Adrenal gland (tissue), 5 donors: ENCODE measurements around the gene SLC30A10.

Source experiments
- POLR2A ChIP-seq, 2 donors: fragments of 450-650 bp; IDR thresholded peaks; one replicate each; pipeline ENCODE4 v1.6.1; 2017; ENCODE audit warnings: antibody characterized with exemption in 2 of 2, mild to moderate bottlenecking in 2 of 2, moderate library complexity in 1 of 2
- TF ChIP-seq, protein P1 (sequence below), 6 experiments: fragments of 450-650 bp in 4 of 6; fragments of 200-600 bp in 2 of 6; sonication (generic) in 1 of 6; IDR thresholded peaks; 1 replicate in 5 of 6; 2 replicates in 1 of 6; pipeline versions ENCODE4 v1.5.1 to v1.8.0; 2016 to 2021; ENCODE audit warnings: antibody characterized with exemption in 6 of 6, mild to moderate bottlenecking in 2 of 6, moderate library complexity in 1 of 6
- donor health status: DM: no; HTN: no; CAD: no.

DNA sequence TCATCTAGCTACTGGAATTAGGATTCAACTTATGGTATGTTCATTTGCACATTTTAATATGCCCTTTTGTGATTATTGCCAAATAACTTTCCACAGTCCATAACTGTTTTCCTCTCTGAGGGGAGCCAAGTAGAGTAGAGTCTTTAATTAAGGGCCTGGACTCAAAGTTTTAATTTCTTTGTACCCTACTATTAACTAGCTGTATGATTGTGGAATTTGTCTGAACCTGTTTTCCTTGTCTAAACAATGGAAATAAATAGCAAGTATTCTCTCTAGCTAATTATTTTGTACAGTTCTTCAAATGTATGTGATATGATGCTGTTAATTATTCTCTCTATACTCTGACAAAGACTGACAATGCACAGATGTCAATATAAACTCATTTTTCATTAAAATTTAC, 24.0 kb upstream of the SLC30A10 start:
- TF ChIP-seq, protein P1, sequence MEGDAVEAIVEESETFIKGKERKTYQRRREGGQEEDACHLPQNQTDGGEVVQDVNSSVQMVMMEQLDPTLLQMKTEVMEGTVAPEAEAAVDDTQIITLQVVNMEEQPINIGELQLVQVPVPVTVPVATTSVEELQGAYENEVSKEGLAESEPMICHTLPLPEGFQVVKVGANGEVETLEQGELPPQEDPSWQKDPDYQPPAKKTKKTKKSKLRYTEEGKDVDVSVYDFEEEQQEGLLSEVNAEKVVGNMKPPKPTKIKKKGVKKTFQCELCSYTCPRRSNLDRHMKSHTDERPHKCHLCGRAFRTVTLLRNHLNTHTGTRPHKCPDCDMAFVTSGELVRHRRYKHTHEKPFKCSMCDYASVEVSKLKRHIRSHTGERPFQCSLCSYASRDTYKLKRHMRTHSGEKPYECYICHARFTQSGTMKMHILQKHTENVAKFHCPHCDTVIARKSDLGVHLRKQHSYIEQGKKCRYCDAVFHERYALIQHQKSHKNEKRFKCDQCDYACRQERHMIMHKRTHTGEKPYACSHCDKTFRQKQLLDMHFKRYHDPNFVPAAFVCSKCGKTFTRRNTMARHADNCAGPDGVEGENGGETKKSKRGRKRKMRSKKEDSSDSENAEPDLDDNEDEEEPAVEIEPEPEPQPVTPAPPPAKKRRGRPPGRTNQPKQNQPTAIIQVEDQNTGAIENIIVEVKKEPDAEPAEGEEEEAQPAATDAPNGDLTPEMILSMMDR (IDR thresholded peaks at IDR 0.05) = no peak
- TF ChIP-seq POLR2A (IDR thresholded peaks at IDR 0.05) = no peak
